Neural cell (in vitro differentiated cells): Measurements from ENCODE around the gene DKK1. TPM values are rescaled to one million over a fixed set of nuclear protein-coding genes. Genes with fewer than 3 reads are reported as not detected.

Source experiments
- H2AFZ ChIP-seq: fragments of 200-600, 300-800 bp; sonication (generic), shearing (Covaris generic); 2 replicates; pipeline ENCODE4 v1.6.0; 2014; ENCODE audit warnings: low read depth, mild to moderate bottlenecking, antibody characterized with exemption, low read length, moderate library complexity
- H3F3A ChIP-seq: fragments of 200-600 bp; shearing (Covaris generic); 2 replicates; pipeline ENCODE4 v1.6.1; 2016; ENCODE audit warnings: mild to moderate bottlenecking, moderate library complexity, mixed read lengths, antibody characterized with exemption, low read length; ENCODE audit not compliant: insufficient read depth, poor library complexity, severe bottlenecking
- H3K27ac ChIP-seq: fragments of 200-600, 300-800 bp; sonication (generic), shearing (Covaris generic); 2 replicates; pipeline ENCODE4 v1.5.1; 2014; ENCODE audit warnings: mild to moderate bottlenecking, low read length, moderate library complexity
- H3K27me3 ChIP-seq: fragments of 300-800, 200-600 bp; sonication (generic), shearing (Covaris generic); 2 replicates; pipeline ENCODE4 v1.6.0; 2014; ENCODE audit warnings: mild to moderate bottlenecking, low read depth, low read length, moderate library complexity; ENCODE audit not compliant: insufficient read depth
- H3K36me3 ChIP-seq: fragments of 300-800, 200-600 bp; sonication (generic), shearing (Covaris generic); 2 replicates; pipeline ENCODE4 v1.5.1; 2014; ENCODE audit warnings: mild to moderate bottlenecking, antibody characterized with exemption, low read length, moderate library complexity; ENCODE audit not compliant: insufficient read depth
- H3K4me2 ChIP-seq: fragments of 300-800, 200-600 bp; sonication (generic), shearing (Covaris generic); 2 replicates; pipeline ENCODE4 v1.6.0; 2014; ENCODE audit warnings: mild to moderate bottlenecking, low read length
- H3K4me3 ChIP-seq: fragments of 300-800, 200-600 bp; sonication (generic), shearing (Covaris generic); 2 replicates; pipeline ENCODE4 v1.5.1; 2014; ENCODE audit warnings: mild to moderate bottlenecking, low read length, moderate library complexity
- H3K79me2 ChIP-seq: fragments of 200-600 bp; shearing (Covaris generic); replicated peaks from 2 replicates; pipeline ENCODE4 v1.6.0; 2014; ENCODE audit warnings: mild to moderate bottlenecking, low read length, moderate library complexity; ENCODE audit not compliant: insufficient read depth
- H3K9ac ChIP-seq: fragments of 300-800, 200-600 bp; sonication (generic), shearing (Covaris generic); 2 replicates; pipeline ENCODE4 v1.6.1; 2016; ENCODE audit warnings: mild to moderate bottlenecking, low read length, mixed read lengths
- H3K9me2 ChIP-seq: fragments of 200-600 bp; shearing (Covaris generic); 2 replicates; pipeline ENCODE4 v1.6.1; 2016; ENCODE audit warnings: mild to moderate bottlenecking, low read length, mixed read lengths; ENCODE audit not compliant: insufficient read depth
- H3K9me3 ChIP-seq: fragments of 200-600, 300-800 bp; sonication (generic), shearing (Covaris generic); 2 replicates; pipeline ENCODE4 v1.6.1; 2016; ENCODE audit warnings: mild to moderate bottlenecking, mixed run types, low read length, moderate library complexity, mixed read lengths
- H4K20me1 ChIP-seq: fragments of 200-600 bp; shearing (Covaris generic); 2 replicates; pipeline ENCODE4 v1.6.1; 2016; ENCODE audit warnings: mild to moderate bottlenecking, mixed run types; ENCODE audit not compliant: insufficient read depth
- CTCF ChIP-seq: fragments of 450-650 bp; IDR thresholded peaks from 2 replicates; pipeline ENCODE4 v1.5.1; 2014; ENCODE audit warnings: antibody characterized with exemption, mild to moderate bottlenecking, moderate library complexity; ENCODE audit not compliant: poor library complexity, severe bottlenecking
- EP300 ChIP-seq: fragments of 450-650 bp; conservative IDR thresholded peaks from 2 replicates; pipeline ENCODE4 v1.6.1; 2014; ENCODE audit warnings: antibody characterized with exemption, mild to moderate bottlenecking, moderate library complexity; ENCODE audit not compliant: poor library complexity, severe bottlenecking
- EZH2 ChIP-seq: fragments of 200-600, 300-800 bp; shearing (Covaris generic), sonication (generic); IDR thresholded peaks from 2 replicates; pipeline ENCODE4 v1.6.1; 2014; ENCODE audit warnings: antibody characterized with exemption, low read length, borderline replicate concordance, mild to moderate bottlenecking; ENCODE audit not compliant: insufficient read depth, poor library complexity, severe bottlenecking
- MXI1 ChIP-seq: fragments of 450-650 bp; conservative IDR thresholded peaks from 2 replicates; pipeline ENCODE4 v1.6.1; 2014; ENCODE audit warnings: antibody characterized with exemption, mild to moderate bottlenecking; ENCODE audit not compliant: poor library complexity, severe bottlenecking
- POLR2AphosphoS5 ChIP-seq: IDR thresholded peaks from 2 replicates; pipeline ENCODE4 v1.6.1; 2012
- RAD21 ChIP-seq: fragments of 450-650 bp; conservative IDR thresholded peaks from 2 replicates; pipeline ENCODE4 v1.6.1; 2014; ENCODE audit warnings: antibody characterized with exemption, mild to moderate bottlenecking, moderate library complexity
- REST ChIP-seq: IDR thresholded peaks from 2 replicates; pipeline ENCODE4 v1.6.1; 2012; ENCODE audit warnings: borderline replicate concordance
- SMC3 ChIP-seq: fragments of 450-650 bp; conservative IDR thresholded peaks from 2 replicates; pipeline ENCODE4 v1.6.1; 2014; ENCODE audit warnings: antibody characterized with exemption, mild to moderate bottlenecking, moderate library complexity; ENCODE audit not compliant: poor library complexity
- TAF1 ChIP-seq: IDR thresholded peaks from 2 replicates; pipeline ENCODE4 v1.6.1; 2012; ENCODE audit warnings: low read depth
- polyA plus RNA-seq: library from polyadenylated mRNA; depleted of rRNA; stranded (reverse); fragments of >200 nt; gene quantifications from 2 replicates; pipeline ENCODE4 v1.2.3, GENCODE V29; 2014

Gene DKK1
- polyA plus RNA-seq, 1 donor from 2014 or later = 0.12 TPM

GRCh38 chr10:52283174-52283573 lies 30.9 kb upstream of the DKK1 start:
- H3F3A ChIP-seq = no peaks in the 10 kb centered on the region
- H3K4me2 ChIP-seq = no peak overlapping the region

GRCh38 chr10:52284416-52285013 lies 29.6 kb upstream of the DKK1 start:
- no peak overlapping the region for H2AFZ ChIP-seq
- H3K27me3 ChIP-seq = no peaks in the 10 kb centered on the region
- H3K36me3 ChIP-seq = no peaks in the 10 kb centered on the region
- H3K27ac ChIP-seq = no peak overlapping the region
- no peak overlapping the region for H3K9ac ChIP-seq
- no peaks in the 10 kb centered on the region for H3K9me2 ChIP-seq
- no peaks in the 10 kb centered on the region for H3K9me3 ChIP-seq
- no peaks in the 10 kb centered on the region for H3F3A ChIP-seq
- H4K20me1 ChIP-seq = no peaks in the 10 kb centered on the region
- H3K4me3 ChIP-seq = no peak overlapping the region
- H3K79me2 ChIP-seq = no peaks in the 10 kb centered on the region
- no peak overlapping the region for H3K4me2 ChIP-seq
- TF ChIP-seq RAD21 = no peak
- no peak for TF ChIP-seq SMC3
- TF ChIP-seq EP300 = no peak
- no peak for TF ChIP-seq POLR2AphosphoS5
- no peak for TF ChIP-seq TAF1
- TF ChIP-seq EZH2 = no peak
- no peak for TF ChIP-seq REST
- TF ChIP-seq MXI1 = no peak

More at GRCh38 chr10:52283174-52283573, 30.9 kb upstream of the DKK1 start:
- no peak overlapping the region for H3K4me3 ChIP-seq
- TF ChIP-seq EZH2 (no peak), CTCF (no peak), SMC3 (no peak), RAD21 (no peak), POLR2AphosphoS5 (no peak), MXI1 (no peak), TAF1 (no peak), REST (no peak), EP300 (no peak)
- H3K9ac ChIP-seq = no peak overlapping the region
- no peak overlapping the region for H3K27ac ChIP-seq
- H4K20me1 ChIP-seq = no peaks in the 10 kb centered on the region
- no peaks in the 10 kb centered on the region for H3K9me2 ChIP-seq
- H3K79me2 ChIP-seq = no peaks in the 10 kb centered on the region
- no peaks in the 10 kb centered on the region for H3K9me3 ChIP-seq
- H3K27me3 ChIP-seq = no peaks in the 10 kb centered on the region
- H3K36me3 ChIP-seq = no peaks in the 10 kb centered on the region
- H2AFZ ChIP-seq = no peak overlapping the region
